GM18502 (cell line): ENCODE data around the gene PDE4D.
"Not testable (repeated sequence)": the region's sequence is repeated elsewhere in the genome, so short reads cannot be mapped to it uniquely, and the experiment has no call there.

Experiments
- ATAC-seq: cut with Tn5 transposase; IDR thresholded peaks from one replicate; pipeline ENCODE4 v1.9.1; 2021; ENCODE audit warnings: mild to moderate bottlenecking; ENCODE audit not compliant: unreplicated experiment, poor library complexity

Gene PDE4D

GRCh38 chr5:59749782-59750520 lies 143.6 kb downstream of the PDE4D start:
- no peak for ATAC-seq

- not testable (repeated sequence) for ATAC-seq
Measured at GRCh38 chr5:59748036-59748663, 145.4 kb downstream of the PDE4D start.

- ATAC-seq = no peak
Measured at GRCh38 chr5:59746241-59746765, 147.2 kb downstream of the PDE4D start.

- no peak for ATAC-seq
Measured at GRCh38 chr5:59745415-59745863, 148.1 kb downstream of the PDE4D start.

GRCh38 chr5:59744531-59744992 lies 149.0 kb downstream of the PDE4D start:
- no peak for ATAC-seq

GRCh38 chr5:59741599-59741998 lies 151.9 kb downstream of the PDE4D start:
- ATAC-seq = no peak

GRCh38 chr5:59738024-59738423 lies 155.5 kb downstream of the PDE4D start:
- ATAC-seq = no peak

GRCh38 chr5:59732806-59733205 lies 160.7 kb downstream of the PDE4D start:
- no peak for ATAC-seq

- ATAC-seq = no peak
Measured at GRCh38 chr5:59732301-59732700, 161.2 kb downstream of the PDE4D start.

- ATAC-seq = no peak
Measured at GRCh38 chr5:59731809-59732208, 161.7 kb downstream of the PDE4D start.

- ATAC-seq = no peak
Measured at GRCh38 chr5:59729820-59730219, 163.7 kb downstream of the PDE4D start.

GRCh38 chr5:59729357-59729756 lies 164.2 kb downstream of the PDE4D start:
- no peak for ATAC-seq

- ATAC-seq = no peak
Measured at GRCh38 chr5:59728356-59728755, 165.2 kb downstream of the PDE4D start.

GRCh38 chr5:59727186-59727585 lies 166.3 kb downstream of the PDE4D start:
- ATAC-seq = no peak

GRCh38 chr5:59725392-59725767 lies 168.1 kb downstream of the PDE4D start:
- no peak for ATAC-seq

GRCh38 chr5:59724482-59725391 lies 168.8 kb downstream of the PDE4D start:
- ATAC-seq = peak; percentile 84

- no peak for ATAC-seq
Measured at GRCh38 chr5:59722874-59723273, 170.7 kb downstream of the PDE4D start.

- ATAC-seq = no peak
Measured at GRCh38 chr5:59721741-59722140, 171.8 kb downstream of the PDE4D start.

- ATAC-seq = no peak
Measured at GRCh38 chr5:59720063-59720462, 173.5 kb downstream of the PDE4D start.

- no peak for ATAC-seq
Measured at GRCh38 chr5:59716966-59717500, 176.5 kb downstream of the PDE4D start.
